ENCODE measurements around the gene PRRG4.
"Not testable (repeated sequence)": the region's sequence is repeated elsewhere in the genome, so short reads cannot be mapped to it uniquely, and the experiment has no call there.

Gene PRRG4

GRCh38 chr11:32831221-32831620 is 1.5 kb downstream of the PRRG4 start:
- DNase-seq, result no peak

GRCh38 chr11:32833921-32834320 is 4.2 kb downstream of the PRRG4 start:
- DNase-seq, result no peak

GRCh38 chr11:32836946-32837345 is 7.2 kb downstream of the PRRG4 start:
- no peak for DNase-seq

- no peak for DNase-seq
These were observed 9.0 kb downstream of the PRRG4 start for GRCh38 chr11:32838505-32839274.

- DNase-seq, result no peak
These were observed 9.6 kb downstream of the PRRG4 start for GRCh38 chr11:32839308-32839707.

- DNase-seq, result no peak
These were observed 10.9 kb downstream of the PRRG4 start for GRCh38 chr11:32840587-32840986.

GRCh38 chr11:32843544-32843943 is 13.8 kb downstream of the PRRG4 start:
- DNase-seq, result no peak

- no peak for DNase-seq
These were observed 17.8 kb downstream of the PRRG4 start for GRCh38 chr11:32847511-32847910.

GRCh38 chr11:32849761-32850160 is 20.0 kb downstream of the PRRG4 start:
- no peak for DNase-seq

GRCh38 chr11:32851251-32851650 is 21.5 kb downstream of the PRRG4 start:
- no peak for DNase-seq

GRCh38 chr11:32852207-32852606 is 22.5 kb downstream of the PRRG4 start:
- no peak for DNase-seq

- no peak for DNase-seq
These were observed 25.9 kb downstream of the PRRG4 start for GRCh38 chr11:32855601-32856000.

GRCh38 chr11:32858731-32859130 is 29.0 kb downstream of the PRRG4 start:
- no peak for DNase-seq

GRCh38 chr11:32861850-32862577 is 32.3 kb downstream of the PRRG4 start:
- DNase-seq, result no peak

- no peak for DNase-seq
These were observed 34.8 kb downstream of the PRRG4 start for GRCh38 chr11:32864555-32864954.

GRCh38 chr11:32868752-32869151 is 39.0 kb downstream of the PRRG4 start:
- not testable (repeated sequence) for DNase-seq

- DNase-seq, result no peak
These were observed 40.9 kb downstream of the PRRG4 start for GRCh38 chr11:32870676-32871075.

- no peak for DNase-seq
These were observed 44.4 kb downstream of the PRRG4 start for GRCh38 chr11:32874132-32874531.

- no peak for DNase-seq
These were observed 51.6 kb downstream of the PRRG4 start for GRCh38 chr11:32881286-32881685.

GRCh38 chr11:32883421-32883820 is 53.7 kb downstream of the PRRG4 start:
- DNase-seq, result no peak

GRCh38 chr11:32884023-32884422 is 54.3 kb downstream of the PRRG4 start:
- no peak for DNase-seq

- no peak for DNase-seq
These were observed 55.1 kb downstream of the PRRG4 start for GRCh38 chr11:32884770-32885384.

GRCh38 chr11:32885556-32885955 is 55.8 kb downstream of the PRRG4 start:
- no peak for DNase-seq

- DNase-seq, result no peak
These were observed 56.5 kb downstream of the PRRG4 start for GRCh38 chr11:32886180-32886579.

Measured in GDM1 (cell line).